GM18868 (cell line): ENCODE results near the gene VPS51.

Source experiments
- ATAC-seq: cut with Tn5 transposase; IDR thresholded peaks from one replicate; pipeline ENCODE4 v1.9.1; 2021; ENCODE audit warnings: mild to moderate bottlenecking, moderate library complexity; ENCODE audit not compliant: unreplicated experiment

Gene VPS51

DNA sequence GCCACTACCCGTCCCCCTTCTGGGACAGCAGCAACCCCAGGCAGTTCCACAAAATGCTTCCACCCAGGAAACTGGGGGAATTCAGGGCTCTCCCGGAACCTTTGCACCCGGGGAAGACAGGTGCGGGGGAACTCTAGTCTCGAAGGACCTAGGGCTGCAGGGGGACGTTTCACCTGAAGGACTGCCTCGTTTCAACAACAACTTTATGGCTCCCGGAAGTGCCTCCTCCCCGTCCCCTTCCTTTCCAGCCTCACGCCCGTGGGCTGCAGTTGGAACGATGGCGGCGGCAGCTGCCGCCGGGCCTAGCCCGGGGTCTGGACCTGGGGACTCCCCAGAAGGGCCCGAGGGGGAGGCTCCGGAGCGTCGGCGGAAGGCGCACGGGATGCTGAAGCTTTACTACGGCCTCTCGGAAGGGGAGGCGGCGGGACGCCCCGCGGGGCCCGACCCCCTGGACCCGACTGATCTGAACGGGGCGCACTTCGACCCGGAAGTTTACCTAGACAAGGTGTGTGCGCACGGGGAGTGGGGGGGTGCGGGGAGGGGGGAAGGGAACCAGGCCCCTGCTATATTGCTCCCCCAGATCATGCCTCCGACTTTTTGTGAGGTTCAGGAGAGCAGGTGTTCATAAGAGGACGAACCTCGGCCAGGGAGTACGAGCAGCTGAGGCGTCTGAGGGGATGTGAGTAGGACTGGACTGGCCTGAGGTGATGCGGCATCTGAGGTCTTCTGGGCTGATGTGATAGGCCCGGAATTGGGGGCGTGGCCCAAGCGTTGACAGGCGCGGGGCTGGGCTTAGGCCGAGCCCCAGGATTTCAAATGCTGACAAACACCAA, at the start of gene VPS51:
TSS of gene VPS51 (plus strand) at position 241 of the 833 bp plus-strand sequence. CDS start at position 278, 37 bp downstream.
- peak; percentile 83 for ATAC-seq

- ATAC-seq, result no peak
Observed at GRCh38 chr11:65047581-65048422, 48.2 kb upstream of the VPS51 start.

- ATAC-seq, result no peak
Observed at GRCh38 chr11:65051398-65051858, 44.6 kb upstream of the VPS51 start.

DNA sequence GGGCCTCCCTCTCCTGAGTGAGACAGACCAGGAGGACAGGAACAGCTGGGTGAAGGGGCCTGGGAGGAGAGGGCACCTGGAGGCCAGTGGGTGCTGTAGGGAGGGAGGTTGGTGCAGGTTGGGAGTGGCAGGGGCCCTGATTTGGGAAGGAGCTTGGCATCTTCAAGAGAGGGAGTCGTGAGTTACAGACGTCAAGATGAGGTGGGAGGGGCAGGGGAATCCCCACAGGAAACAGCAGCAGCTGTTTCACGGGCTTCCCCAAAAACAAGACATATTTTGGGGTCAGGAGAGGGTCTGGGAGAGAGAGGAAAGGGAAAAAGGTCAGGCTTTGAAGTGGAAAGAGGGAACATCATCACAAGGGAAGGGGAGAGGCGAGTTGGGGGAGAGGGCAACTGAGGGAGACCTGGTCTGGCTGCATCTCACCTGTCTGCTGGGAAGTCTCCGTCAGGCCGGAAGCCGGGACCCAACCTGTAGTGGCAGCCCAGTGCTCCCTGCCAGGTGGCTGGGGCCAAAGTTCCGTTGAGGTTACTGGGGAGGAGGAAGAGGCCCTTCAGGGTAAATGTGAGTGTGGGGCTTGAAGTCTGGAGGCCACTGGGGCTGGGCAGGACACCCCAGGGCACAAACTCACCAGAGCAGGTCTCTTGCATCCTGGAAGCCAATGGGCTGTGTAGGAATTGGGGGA, 42.0 kb upstream of the VPS51 start:
- no peak for ATAC-seq

GRCh38 chr11:65055538-65055937, 40.5 kb upstream of the VPS51 start:
- no peak for ATAC-seq

- no peak for ATAC-seq
Observed at GRCh38 chr11:65056999-65057398, 39.0 kb upstream of the VPS51 start.

DNA sequence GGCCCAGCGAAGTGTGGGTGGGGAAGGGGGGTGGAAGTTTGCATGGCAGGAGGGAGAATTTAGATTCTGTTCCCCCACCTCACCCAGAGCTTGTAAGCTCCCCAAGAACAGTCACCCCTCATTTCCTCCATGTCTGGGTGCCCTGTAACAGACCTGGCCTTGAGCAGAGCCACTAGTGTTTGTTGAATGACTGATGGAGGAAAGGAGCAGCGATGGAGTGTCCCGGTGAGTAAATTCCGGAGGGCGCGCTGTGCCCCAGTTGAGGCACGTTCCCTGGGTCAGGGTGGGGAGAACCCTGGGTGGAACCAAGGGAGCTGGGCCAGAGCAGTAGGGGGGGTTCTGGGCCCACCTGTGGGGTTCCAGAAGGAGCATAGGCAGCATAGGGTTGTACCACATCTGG, 38.5 kb upstream of the VPS51 start:
- no peak for ATAC-seq

DNA sequence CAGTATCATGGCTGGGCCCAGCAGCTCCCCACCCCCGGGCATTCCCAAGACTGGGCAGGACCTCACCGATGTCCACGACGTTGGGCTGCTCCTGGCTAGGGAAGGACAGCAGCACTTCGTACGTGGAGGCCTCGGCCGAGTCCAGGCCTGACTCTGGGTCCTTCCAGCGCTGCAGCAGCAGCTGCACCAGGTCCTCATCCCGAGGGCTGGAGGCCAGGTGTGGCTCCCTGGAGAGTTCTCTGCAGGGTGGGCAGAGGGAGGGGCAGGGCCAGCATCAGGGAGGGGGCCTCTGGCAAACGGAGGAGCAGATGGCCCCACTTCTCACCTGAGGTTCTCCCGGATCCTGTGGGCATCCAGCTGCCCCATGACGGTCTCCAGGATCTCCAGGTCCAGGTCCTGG, 38.0 kb upstream of the VPS51 start:
- ATAC-seq, result no peak

GRCh38 chr11:65058419-65059054, 37.5 kb upstream of the VPS51 start, which contains the start of gene NAALADL1:
NAALADL1 (minus strand) TSS chr11:65058553; CDS start chr11:65058521, 32 bp downstream.
- no peak for ATAC-seq

DNA sequence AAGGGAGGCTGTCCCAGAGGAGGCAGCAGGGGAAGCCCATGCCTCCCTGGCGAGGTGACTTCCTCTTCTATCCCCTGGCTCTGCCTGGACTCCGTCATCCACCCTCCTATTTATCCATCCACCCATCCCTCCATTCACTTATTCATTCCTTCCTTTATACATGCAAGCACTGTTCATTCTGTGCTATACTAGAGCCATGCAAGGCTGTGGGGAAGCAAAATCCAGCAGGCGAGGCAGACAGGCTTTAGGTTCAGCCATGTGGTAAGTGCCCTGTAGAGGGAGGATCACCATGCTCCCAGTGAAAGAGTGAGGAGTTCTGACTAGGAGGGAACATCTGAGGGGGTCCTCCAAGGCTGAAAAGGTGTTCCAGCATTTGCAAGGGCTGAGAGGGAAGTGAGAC, 36.5 kb upstream of the VPS51 start:
- no peak for ATAC-seq

GRCh38 chr11:65059959-65060824, 35.8 kb upstream of the VPS51 start:
- no peak for ATAC-seq

DNA sequence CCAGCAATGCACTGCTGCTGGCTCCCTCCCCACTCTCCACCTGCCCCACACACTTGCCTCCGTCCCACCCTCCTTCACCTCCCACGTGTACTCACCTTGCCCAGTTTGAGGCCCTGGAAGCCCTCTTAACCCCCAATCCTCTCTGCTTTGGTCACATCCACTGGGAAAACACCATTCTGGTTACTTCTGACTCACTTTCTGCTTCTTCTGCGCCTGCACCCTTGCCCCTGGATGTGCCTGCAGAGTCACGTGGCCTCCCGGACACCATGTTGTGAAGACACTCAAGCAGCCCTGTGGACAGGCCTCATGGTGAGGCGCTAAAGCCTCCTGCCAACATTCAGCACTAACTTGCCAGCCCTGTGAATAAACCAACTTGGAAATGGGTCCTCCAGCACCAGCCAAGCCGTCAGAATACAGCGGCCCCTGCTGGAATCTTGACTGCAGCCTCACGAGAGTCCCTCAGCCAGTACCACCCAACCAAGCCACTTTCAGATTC, 35.1 kb upstream of the VPS51 start:
- no peak for ATAC-seq

DNA sequence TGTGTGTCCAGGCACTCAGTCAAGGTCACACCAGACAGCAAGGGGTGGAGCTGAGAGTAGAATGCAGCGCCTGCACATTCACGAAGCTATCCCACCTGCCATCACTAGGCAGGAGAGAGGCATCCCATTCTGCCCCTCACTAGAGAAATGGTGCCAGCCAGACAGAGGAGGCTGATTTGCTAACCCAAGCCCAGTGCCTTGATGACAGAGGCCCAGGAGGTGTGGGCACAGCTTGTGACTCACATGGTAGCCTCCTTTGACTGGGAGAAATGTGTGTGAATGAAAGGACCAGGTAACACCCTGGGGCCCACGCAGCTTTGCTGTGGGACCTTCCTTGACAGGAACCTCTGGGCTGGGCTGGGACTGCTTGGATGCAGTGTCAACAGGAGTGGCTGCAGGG, 32.5 kb upstream of the VPS51 start:
- no peak for ATAC-seq

- ATAC-seq, result no peak
Observed at GRCh38 chr11:65064847-65065240, 31.2 kb upstream of the VPS51 start.

GRCh38 chr11:65065851-65066250, 30.2 kb upstream of the VPS51 start:
- no peak for ATAC-seq

GRCh38 chr11:65066315-65066714, 29.7 kb upstream of the VPS51 start:
- no peak for ATAC-seq

- ATAC-seq, result no peak
Observed at GRCh38 chr11:65066805-65067291, 29.2 kb upstream of the VPS51 start.

DNA sequence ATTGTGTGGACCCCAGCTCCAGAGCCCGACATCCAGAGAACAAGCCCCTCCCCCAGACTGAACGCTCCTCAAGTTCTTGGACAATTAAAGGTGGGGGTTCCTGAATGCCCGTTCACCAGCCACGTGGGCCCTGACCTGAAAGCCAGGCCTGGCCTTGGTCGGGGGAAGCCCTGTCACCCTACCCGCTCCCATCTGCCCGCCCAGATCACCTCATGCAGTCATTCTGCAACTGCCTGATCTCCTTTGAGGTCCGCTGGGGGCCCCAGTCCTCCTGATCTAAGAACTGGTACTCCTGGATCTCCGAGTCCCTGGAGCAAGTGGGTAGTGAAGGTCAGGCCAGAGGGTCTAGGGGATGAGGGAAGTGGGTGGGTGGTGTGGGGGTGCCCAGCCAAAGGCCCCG, 28.6 kb upstream of the VPS51 start:
- ATAC-seq, result no peak

DNA sequence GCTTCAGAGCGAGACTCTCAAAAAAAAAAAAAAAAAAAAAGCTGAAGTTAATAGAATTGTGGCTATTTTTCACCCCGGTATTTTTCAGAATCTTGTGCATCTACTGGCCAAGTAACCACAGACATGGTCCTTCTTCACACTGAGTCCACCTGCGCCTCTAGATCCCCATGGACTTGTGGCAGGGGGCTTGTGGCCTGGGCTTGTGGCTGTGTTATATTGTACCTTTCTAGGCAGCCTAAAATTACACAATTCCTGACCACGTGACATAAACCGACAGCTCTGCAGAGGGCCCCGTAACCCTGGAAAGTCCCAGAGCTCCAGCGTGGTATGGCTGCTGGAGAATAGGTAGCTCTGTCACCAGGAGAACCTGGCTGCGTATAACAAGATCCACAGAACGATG, 26.8 kb upstream of the VPS51 start:
- no peak for ATAC-seq
